Psoas muscle (tissue), 8 donors: ENCODE results near the gene DPYSL3. TPM values are rescaled to one million over a fixed set of nuclear protein-coding genes. Genes with fewer than 3 reads are reported as not detected.

ENCODE experiments used
- ATAC-seq, 4 donors: fragments of 200-7000 bp; cut with Tn5 transposase; one replicate each; pipeline ENCODE4 v1.9.1; 2020; ENCODE audit warnings: moderate library complexity in 3 of 4, mild to moderate bottlenecking in 2 of 4
- DNase-seq, 2 donors: peaks; one replicate each; pipeline ENCODE4 v3.0.0-alpha.2; 2020
- H3K27ac ChIP-seq: fragments of 200-600 bp; one replicate; pipeline ENCODE4 v1.8.0; 2022
- H3K27me3 ChIP-seq, 3 donors: fragments of 200-600 bp in 1 of 3; one replicate each; pipeline versions ENCODE4 v1.6.1 to v1.8.0; 2013 to 2022; ENCODE audit warnings: low read length in 2 of 3, mild to moderate bottlenecking in 2 of 3, moderate library complexity in 1 of 3; ENCODE audit not compliant: insufficient read depth in 3 of 3
- H3K36me3 ChIP-seq, 2 donors: fragments of 200-600 bp in 1 of 2; one replicate each; pipeline versions ENCODE4 v1.6.1 to v1.8.0; 2013 to 2022; ENCODE audit warnings: low read depth in 1 of 2, mild to moderate bottlenecking in 1 of 2, moderate library complexity in 1 of 2; ENCODE audit not compliant: insufficient read depth in 1 of 2
- H3K4me1 ChIP-seq: fragments of 200-600 bp; one replicate; pipeline ENCODE4 v1.8.0; 2022
- H3K4me3 ChIP-seq: fragments of 200-600 bp; one replicate; pipeline ENCODE4 v1.8.0; 2022; ENCODE audit warnings: mild to moderate bottlenecking
- H3K9me3 ChIP-seq: fragments of 200-600 bp; one replicate; pipeline ENCODE4 v1.8.0; 2022
- CTCF ChIP-seq: fragments of 200-600 bp; IDR thresholded peaks from one replicate; pipeline ENCODE4 v1.8.0; 2022; ENCODE audit warnings: antibody characterized with exemption
- WGBS, 3 donors: extraction: QIAGEN DNeasy Blood & Tissue Kit; methylation state at CpG; one replicate each; pipeline versions ENCODE4 v1.1.6 to v1.1.7; 2013; 5-methylcytosine and 5-hydroxymethylcytosine counted together
- intact Hi-C, 2 donors: fragments of 100-400 bp; cut with DNase I; formaldehyde crosslinking; loops; one replicate each; pipeline versions ENCODE4 v1.11.0 to v1.14.2; 2022
- polyA plus RNA-seq, 3 donors: library from polyadenylated mRNA; stranded (reverse); fragments of 200-250 nt; gene quantifications; one replicate each; pipeline ENCODE4 v1.2.3, GENCODE V29; 2013
- total RNA-seq, 4 donors: library from RNA; stranded (reverse); fragmentation: NEBNext Ultra II Directional in 2 of 4; extraction: Animal tissue kit (Norgen Biotek cat#: 25700) in 2 of 4; gene quantifications; one replicate each; pipeline versions ENCODE4 v1.2.1 to v1.2.4, GENCODE V29; 2021 to 2023
- donor health status: healthy with polysubstance abuse.
- donor health status: DM: no; HTN: no; CAD: no; lungs with moderate emphysema.
- donor health status: Bipolar disorder and iron deficiency.
- donor health status: healthy.
- donor health status: DM: yes; HTN: yes; CAD: no.
- donor health status: DM: no; HTN: no; CAD: no.
- donor health status: DM: no; HTN: no; CAD: no.
- donor health status: DM: yes; HTN: yes; CAD: no.

Gene DPYSL3
- total and polyA plus RNA-seq, 7 donors = 8.8 to 58.5 (median 18.0) TPM

GRCh38 chr5:147391781-147392180 is 118.1 kb downstream of the DPYSL3 start:
- H3K27ac ChIP-seq = no peak overlapping the region
- 47 to 75% (median 47%) methylated on average over 5 of the region's 5 CpGs for WGBS, 3 donors
- DNase-seq (peak; percentile 71 to 76), ATAC-seq (peak; percentile 71 to 85 (median 84))
- peak; percentile 44 for TF ChIP-seq CTCF
- no peaks in the 10 kb centered on the region for H3K27me3 ChIP-seq
- peaks cover 0 to 25% of the 10 kb centered on the region in 2 donors for H3K36me3 ChIP-seq
- H3K4me1 ChIP-seq = no peaks in the 10 kb centered on the region
- intact Hi-C loops = no loop called here
- no peaks in the 10 kb centered on the region for H3K9me3 ChIP-seq
- H3K4me3 ChIP-seq = no peak overlapping the region

- DNase-seq (no peak), ATAC-seq (no peak)
- peaks cover 0 to 19% of the 10 kb centered on the region in 2 donors for H3K36me3 ChIP-seq
- TF ChIP-seq CTCF = no peak
- H3K27ac ChIP-seq = no peak overlapping the region
- no peaks in the 10 kb centered on the region for H3K4me1 ChIP-seq
- WGBS, 3 donors = 88 to 94% (median 92%) methylated on average over 3 of the region's 3 CpGs
- no peaks in the 10 kb centered on the region for H3K9me3 ChIP-seq
- no peak overlapping the region for H3K4me3 ChIP-seq
- intact Hi-C loops = no loop called here
- no peaks in the 10 kb centered on the region for H3K27me3 ChIP-seq
These were observed 119.1 kb downstream of the DPYSL3 start for GRCh38 chr5:147390654-147391225.

GRCh38 chr5:147388184-147389108 is 121.4 kb downstream of the DPYSL3 start:
- H3K27me3 ChIP-seq = no peaks in the 10 kb centered on the region
- ATAC-seq (no peak), DNase-seq (no peak)
- H3K4me1 ChIP-seq = no peaks in the 10 kb centered on the region
- intact Hi-C loops = no loop called here
- 59 to 72% (median 67%) methylated on average over 7 of the region's 7 CpGs for WGBS, 3 donors
- no peak overlapping the region for H3K4me3 ChIP-seq
- H3K9me3 ChIP-seq = no peaks in the 10 kb centered on the region
- TF ChIP-seq CTCF = no peak
- no peak overlapping the region for H3K27ac ChIP-seq
- H3K36me3 ChIP-seq = peaks cover 0 to 2% of the 10 kb centered on the region in 2 donors

- intact Hi-C loops = no loop called here
- no peak for ATAC-seq
- H3K27me3 ChIP-seq = no peaks in the 10 kb centered on the region
- TF ChIP-seq CTCF = no peak
- H3K9me3 ChIP-seq = no peaks in the 10 kb centered on the region
- 73 to 80% (median 75%) methylated on average over 4 of the region's 4 CpGs for WGBS, 3 donors
- H3K27ac ChIP-seq = no peak overlapping the region
- no peaks in the 10 kb centered on the region for H3K4me1 ChIP-seq
- no peaks in the 10 kb centered on the region for H3K36me3 ChIP-seq
- no peak overlapping the region for H3K4me3 ChIP-seq
- no peak for DNase-seq
These were observed 122.8 kb downstream of the DPYSL3 start for GRCh38 chr5:147387109-147387508.
